ENCODE measurements around the gene ZNF611.
A peak's percentile ranks its signal among the peaks of the same experiment; 100 is the strongest.
"Not testable (repeated sequence)": the region's sequence is repeated elsewhere in the genome, so short reads cannot be mapped to it uniquely, and the experiment has no call there.

The ZNF611 gene

GRCh38 chr19:52739576-52739975 lies 4.7 kb upstream of the ZNF611 start:
- Histone ChIP-seq H3K9ac (ENCODE audit: low read length) (no peak overlapping the region), H3K4me1 (ENCODE audit: control insufficient read depth, insufficient read depth, low read length) (peaks cover 30% of the 10 kb centered on the region), H3K4me3 (ENCODE audit: low read depth, low read length) (no peak overlapping the region), H3K27me3 (ENCODE audit: control insufficient read depth, insufficient read depth, low read length) (no peaks in the 10 kb centered on the region), H3K27ac (ENCODE audit: low read depth, low read length) (no peak overlapping the region), H3K9me3 (ENCODE audit: control insufficient read depth, insufficient read depth, low read depth, low read length) (no peaks in the 10 kb centered on the region; the same call in 1 of the 2 replicates), H3K36me3 (ENCODE audit: control insufficient read depth, insufficient read depth, low read length) (no peaks in the 10 kb centered on the region)

GRCh38 chr19:52735734-52736133 lies 890 bp upstream of the ZNF611 start:
- Histone ChIP-seq H3K4me3 (ENCODE audit: low read depth, low read length) (peak overlapping the region; percentile 100), H3K4me1 (ENCODE audit: control insufficient read depth, insufficient read depth, low read length) (peaks cover 6% of the 10 kb centered on the region; the same call in 1 of the 2 replicates), H3K27me3 (ENCODE audit: control insufficient read depth, insufficient read depth, low read length) (no peaks in the 10 kb centered on the region), H3K9ac (ENCODE audit: low read length) (peak overlapping the region; percentile 79), H3K36me3 (ENCODE audit: control insufficient read depth, insufficient read depth, low read length) (peaks cover 5% of the 10 kb centered on the region; the same call in 1 of the 2 replicates), H3K9me3 (ENCODE audit: control insufficient read depth, insufficient read depth, low read depth, low read length) (no peaks in the 10 kb centered on the region; the same call in 1 of the 2 replicates), H3K27ac (ENCODE audit: low read depth, low read length) (peak overlapping the region; percentile 78; the same call in 1 of the 2 replicates)

DNA sequence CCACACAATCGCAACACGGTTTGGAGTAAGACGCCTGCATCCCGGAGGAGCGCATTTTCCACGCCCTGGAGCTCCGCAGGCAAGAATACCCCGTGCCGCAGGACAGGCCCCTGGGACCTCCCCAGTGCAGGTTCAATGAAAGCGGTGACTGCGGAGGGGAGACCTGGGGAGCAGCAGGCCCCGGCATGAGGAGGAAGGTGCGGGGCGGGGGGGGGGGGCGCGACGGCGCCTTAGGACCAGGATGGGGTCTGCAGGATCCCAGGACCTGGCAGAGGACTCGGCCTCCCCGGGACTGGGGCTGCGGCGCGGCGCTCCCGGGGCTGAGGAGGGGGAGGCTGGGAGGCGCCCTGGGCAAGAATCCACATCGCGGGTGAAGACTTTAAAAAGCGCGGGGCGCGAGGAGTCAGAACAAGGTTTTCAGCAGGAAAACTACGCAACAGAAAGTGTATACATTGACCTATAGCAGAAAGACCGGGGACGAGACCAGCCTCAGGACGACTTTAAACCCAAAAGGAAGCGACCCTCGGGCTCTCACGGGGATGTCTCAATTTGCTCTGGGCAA lies 432 bp downstream of the ZNF611 start:
- Histone ChIP-seq H3K9ac (ENCODE audit: low read length) (peak overlapping the region; percentile 98), H3K4me1 (ENCODE audit: control insufficient read depth, insufficient read depth, low read length) (peaks cover 6% of the 10 kb centered on the region; the same call in 1 of the 2 replicates), H3K27ac (ENCODE audit: low read depth, low read length) (peak overlapping the region; percentile 69; the same call in 1 of the 2 replicates), H3K4me3 (ENCODE audit: low read depth, low read length) (peak overlapping the region; percentile 100), H3K27me3 (ENCODE audit: control insufficient read depth, insufficient read depth, low read length) (no peaks in the 10 kb centered on the region), H3K9me3 (ENCODE audit: control insufficient read depth, insufficient read depth, low read depth, low read length) (no peaks in the 10 kb centered on the region; the same call in 1 of the 2 replicates), H3K36me3 (ENCODE audit: control insufficient read depth, insufficient read depth, low read length) (peaks cover 13% of the 10 kb centered on the region)

DNA sequence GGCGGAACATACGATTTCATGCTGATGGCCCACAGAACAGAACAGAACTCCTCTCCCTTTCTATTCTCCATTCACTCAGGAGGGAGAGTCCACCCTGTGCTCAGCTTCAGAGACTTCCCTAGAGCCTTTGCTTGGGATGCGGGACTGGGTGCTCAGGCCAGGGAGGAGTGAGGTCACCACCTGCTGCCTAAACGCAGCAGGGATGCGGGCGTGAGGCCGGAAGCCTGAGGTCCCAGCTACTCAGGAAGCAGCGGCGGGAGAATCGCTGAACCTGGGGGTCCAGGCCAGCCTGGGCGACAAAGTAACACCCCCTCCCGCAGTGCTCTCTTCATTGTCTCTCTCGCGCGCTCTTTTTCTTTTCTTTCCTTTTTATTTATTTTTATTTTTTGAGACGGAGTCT lies 8.8 kb downstream of the ZNF611 start:
- H3K27ac ChIP-seq (ENCODE audit: low read depth, low read length); H3K4me3 ChIP-seq (ENCODE audit: low read depth, low read length); H3K27me3 ChIP-seq (ENCODE audit: control insufficient read depth, insufficient read depth, low read length); H3K4me1 ChIP-seq (ENCODE audit: control insufficient read depth, insufficient read depth, low read length); H3K9ac ChIP-seq (ENCODE audit: low read length): not testable (repeated sequence)
- Histone ChIP-seq H3K36me3 (ENCODE audit: control insufficient read depth, insufficient read depth, low read length) (peaks cover 82% of the 10 kb centered on the region), H3K9me3 (ENCODE audit: control insufficient read depth, insufficient read depth, low read depth, low read length) (peaks cover 28% of the 10 kb centered on the region)

- H3K9ac ChIP-seq (ENCODE audit: low read length), result no peak overlapping the region
- H3K9me3 ChIP-seq (ENCODE audit: control insufficient read depth, insufficient read depth, low read depth, low read length), result peaks cover 33% of the 10 kb centered on the region
- H3K36me3 ChIP-seq (ENCODE audit: control insufficient read depth, insufficient read depth, low read length), result peaks cover 82% of the 10 kb centered on the region
- no peak overlapping the region for H3K4me3 ChIP-seq (ENCODE audit: low read depth, low read length)
- H3K27ac ChIP-seq (ENCODE audit: low read depth, low read length), result no peak overlapping the region
- H3K27me3 ChIP-seq (ENCODE audit: control insufficient read depth, insufficient read depth, low read length), result no peaks in the 10 kb centered on the region
- H3K4me1 ChIP-seq (ENCODE audit: control insufficient read depth, insufficient read depth, low read length), result no peaks in the 10 kb centered on the region
Observed at GRCh38 chr19:52725528-52725961, 9.3 kb downstream of the ZNF611 start.

GRCh38 chr19:52724701-52725514 lies 9.9 kb downstream of the ZNF611 start:
- no peak overlapping the region for H3K4me3 ChIP-seq (ENCODE audit: low read depth, low read length)
- no peak overlapping the region for H3K27ac ChIP-seq (ENCODE audit: low read depth, low read length)
- H3K4me1 ChIP-seq (ENCODE audit: control insufficient read depth, insufficient read depth, low read length), result no peaks in the 10 kb centered on the region
- H3K36me3 ChIP-seq (ENCODE audit: control insufficient read depth, insufficient read depth, low read length), result peaks cover 83% of the 10 kb centered on the region
- no peak overlapping the region for H3K9ac ChIP-seq (ENCODE audit: low read length)
- H3K27me3 ChIP-seq (ENCODE audit: control insufficient read depth, insufficient read depth, low read length), result no peaks in the 10 kb centered on the region
- peaks cover 37% of the 10 kb centered on the region for H3K9me3 ChIP-seq (ENCODE audit: control insufficient read depth, insufficient read depth, low read depth, low read length)

- not testable (repeated sequence) for H3K4me3 ChIP-seq (ENCODE audit: low read depth, low read length); H3K9ac ChIP-seq (ENCODE audit: low read length); H3K27ac ChIP-seq (ENCODE audit: low read depth, low read length); H3K27me3 ChIP-seq (ENCODE audit: control insufficient read depth, insufficient read depth, low read length); H3K4me1 ChIP-seq (ENCODE audit: control insufficient read depth, insufficient read depth, low read length)
- peaks cover 86% of the 10 kb centered on the region for H3K36me3 ChIP-seq (ENCODE audit: control insufficient read depth, insufficient read depth, low read length)
- H3K9me3 ChIP-seq (ENCODE audit: control insufficient read depth, insufficient read depth, low read depth, low read length), result peaks cover 46% of the 10 kb centered on the region
Observed at GRCh38 chr19:52723907-52724598, 10.8 kb downstream of the ZNF611 start.

DNA sequence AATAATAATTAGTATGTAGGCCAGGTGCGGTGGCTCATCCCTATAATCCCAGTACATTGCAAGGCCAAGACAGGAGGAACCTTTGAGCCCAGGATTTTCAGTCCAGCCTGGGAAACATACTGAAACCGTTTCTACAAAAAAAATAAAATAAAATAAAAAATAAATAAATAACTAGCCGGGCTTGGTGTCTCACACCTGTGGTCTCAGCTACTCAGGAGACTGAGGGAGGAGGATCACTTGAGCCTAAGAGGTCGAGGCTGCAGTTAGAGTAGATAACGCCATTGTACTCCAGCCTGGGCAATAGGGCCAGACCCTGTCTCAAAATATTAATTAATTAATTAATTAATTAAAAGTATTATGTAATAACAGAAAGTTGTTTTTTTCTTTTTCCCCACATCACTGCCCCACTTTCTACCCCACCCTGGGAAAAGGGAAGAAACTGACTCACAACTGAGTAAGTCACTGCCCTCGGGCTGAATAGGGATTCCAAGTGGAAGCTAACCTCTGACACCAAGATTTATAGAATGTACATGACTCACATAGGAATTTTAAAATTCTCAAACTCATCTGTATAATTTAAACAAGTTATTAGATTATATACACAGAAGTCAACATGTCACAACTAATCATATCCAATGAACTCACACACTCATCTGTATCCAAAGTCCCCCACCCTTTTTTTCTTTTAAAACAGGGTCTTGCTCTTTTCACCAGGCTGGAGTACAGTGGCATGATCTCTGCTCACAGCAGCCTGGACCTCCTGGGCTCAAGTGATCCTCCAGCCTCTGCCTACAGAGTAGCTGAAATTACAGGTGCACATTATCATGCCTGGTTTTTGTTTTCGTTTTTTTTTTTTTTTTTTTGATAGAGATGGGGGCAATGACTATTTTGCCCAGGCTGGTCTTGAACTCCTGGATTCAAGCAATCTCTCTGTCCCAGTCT lies 12.5 kb downstream of the ZNF611 start:
- Histone ChIP-seq H3K27me3 (ENCODE audit: control insufficient read depth, insufficient read depth, low read length) (no peaks in the 10 kb centered on the region; the same call in 1 of the 2 replicates), H3K9ac (ENCODE audit: low read length) (no peak overlapping the region), H3K27ac (ENCODE audit: low read depth, low read length) (no peak overlapping the region), H3K4me1 (ENCODE audit: control insufficient read depth, insufficient read depth, low read length) (peaks cover 5% of the 10 kb centered on the region), H3K9me3 (ENCODE audit: control insufficient read depth, insufficient read depth, low read depth, low read length) (peaks cover 62% of the 10 kb centered on the region), H3K4me3 (ENCODE audit: low read depth, low read length) (no peak overlapping the region), H3K36me3 (ENCODE audit: control insufficient read depth, insufficient read depth, low read length) (peaks cover 77% of the 10 kb centered on the region)

- not testable (repeated sequence) for H3K9ac ChIP-seq (ENCODE audit: low read length); H3K27me3 ChIP-seq (ENCODE audit: control insufficient read depth, insufficient read depth, low read length); H3K27ac ChIP-seq (ENCODE audit: low read depth, low read length); H3K4me3 ChIP-seq (ENCODE audit: low read depth, low read length)
- peaks cover 64% of the 10 kb centered on the region for H3K9me3 ChIP-seq (ENCODE audit: control insufficient read depth, insufficient read depth, low read depth, low read length)
- H3K4me1 ChIP-seq (ENCODE audit: control insufficient read depth, insufficient read depth, low read length), result peaks cover 21% of the 10 kb centered on the region
- peaks cover 63% of the 10 kb centered on the region for H3K36me3 ChIP-seq (ENCODE audit: control insufficient read depth, insufficient read depth, low read length)
Observed at GRCh38 chr19:52720541-52720940, 14.3 kb downstream of the ZNF611 start.

GRCh38 chr19:52716522-52716921 lies 18.3 kb downstream of the ZNF611 start:
- H3K27ac ChIP-seq (ENCODE audit: low read depth, low read length), result peak overlapping the region; percentile 58; the same call in 1 of the 2 replicates
- peak overlapping the region; percentile 79 for H3K9ac ChIP-seq (ENCODE audit: low read length)
- peak overlapping the region; percentile 43 for H3K4me3 ChIP-seq (ENCODE audit: low read depth, low read length)
- peaks cover 40% of the 10 kb centered on the region for H3K9me3 ChIP-seq (ENCODE audit: control insufficient read depth, insufficient read depth, low read depth, low read length)
- no peaks in the 10 kb centered on the region; the same call in 1 of the 2 replicates for H3K27me3 ChIP-seq (ENCODE audit: control insufficient read depth, insufficient read depth, low read length)
- H3K4me1 ChIP-seq (ENCODE audit: control insufficient read depth, insufficient read depth, low read length), result peaks cover 26% of the 10 kb centered on the region
- peaks cover 62% of the 10 kb centered on the region for H3K36me3 ChIP-seq (ENCODE audit: control insufficient read depth, insufficient read depth, low read length)

All from HUES6 (cell line).